Keratinocyte (primary cell): ENCODE measurements around the gene TBXAS1. TPM values are rescaled to one million over a fixed set of nuclear protein-coding genes. Genes with fewer than 3 reads are reported as not detected.

Source experiments
- DNase-seq: peaks from one replicate; pipeline ENCODE4 v3.0.0-alpha.2; 2011; ENCODE audit warnings: low read depth, missing footprints, low spot score
- FAIRE-seq: peaks from 2 replicates; lab custom pipeline; 2011; peaks lifted over from hg19 to GRCh38; lab: Jason Lieb, UNC
- H2AFZ ChIP-seq: 2 replicates; pipeline ENCODE4 v1.6.0; 2012; ENCODE audit warnings: low read length, control low read depth, inconsistent platforms; ENCODE audit not compliant: control insufficient read depth
- H3K27ac ChIP-seq: 2 replicates; pipeline ENCODE4 v1.5.1; 2011; ENCODE audit warnings: low read length; ENCODE audit not compliant: control insufficient read depth, insufficient read depth
- H3K27me3 ChIP-seq: 3 replicates; pipeline ENCODE4 v1.6.0; 2011; ENCODE audit warnings: low read length; ENCODE audit not compliant: control insufficient read depth, insufficient read depth; ENCODE audit errors: extremely low read depth
- H3K36me3 ChIP-seq, 2 experiments: 2 replicates in 1 of 2; 3 replicates in 1 of 2; pipeline ENCODE4 v1.5.1; 2011; ENCODE audit warnings: low read length in 2 of 2, mild to moderate bottlenecking in 1 of 2; ENCODE audit not compliant: control insufficient read depth in 2 of 2, insufficient read depth in 2 of 2; ENCODE audit errors: extremely low read depth in 1 of 2
- H3K4me1 ChIP-seq: 3 replicates; pipeline ENCODE4 v1.5.1; 2011; ENCODE audit warnings: low read length; ENCODE audit not compliant: control insufficient read depth, insufficient read depth; ENCODE audit errors: extremely low read depth
- H3K4me2 ChIP-seq: 3 replicates; pipeline ENCODE4 v1.6.0; 2011; ENCODE audit warnings: low read depth, low read length; ENCODE audit not compliant: control insufficient read depth, insufficient read depth; ENCODE audit errors: extremely low read depth
- H3K4me3 ChIP-seq, 3 experiments: fragments of 200-600 bp in 1 of 3; sonication (generic) in 1 of 3; 2 replicates in 2 of 3; 3 replicates in 1 of 3; pipeline ENCODE4 v1.5.1; 2011 to 2016; ENCODE audit warnings: low read length in 3 of 3, mild to moderate bottlenecking in 3 of 3, control low read depth in 2 of 3, inconsistent platforms in 1 of 3, low read depth in 1 of 3, mixed read lengths in 1 of 3, mixed run types in 1 of 3, moderate library complexity in 1 of 3; ENCODE audit not compliant: control insufficient read depth in 2 of 3, insufficient read depth in 2 of 3; ENCODE audit errors: extremely low read depth in 1 of 3
- H3K79me2 ChIP-seq: 2 replicates; pipeline ENCODE4 v1.6.0; 2012; ENCODE audit warnings: low read length; ENCODE audit not compliant: control insufficient read depth, insufficient read depth
- H3K9ac ChIP-seq: 3 replicates; pipeline ENCODE4 v1.6.0; 2011; ENCODE audit warnings: low read length; ENCODE audit not compliant: control insufficient read depth, insufficient read depth; ENCODE audit errors: extremely low read depth
- H3K9me1 ChIP-seq: 3 replicates; pipeline ENCODE4 v1.6.0; 2011; ENCODE audit warnings: low read length; ENCODE audit not compliant: control insufficient read depth, insufficient read depth; ENCODE audit errors: extremely low read depth
- H3K9me3 ChIP-seq: 2 replicates; pipeline ENCODE4 v1.5.1; 2012; ENCODE audit warnings: low read depth, low read length; ENCODE audit not compliant: control insufficient read depth
- H4K20me1 ChIP-seq: 3 replicates; pipeline ENCODE4 v1.6.0; 2011; ENCODE audit warnings: low read length; ENCODE audit not compliant: control insufficient read depth, insufficient read depth; ENCODE audit errors: extremely low read depth
- EZH2 ChIP-seq: IDR thresholded peaks from one replicate; pipeline ENCODE4 v1.6.1; 2012; ENCODE audit warnings: inconsistent platforms, mild to moderate bottlenecking, low read length, moderate library complexity
- dilution Hi-C: fragments of 300-500 bp; cut with MboI; formaldehyde crosslinking; loops from one replicate; pipeline ENCODE4 v1.7.0; 2020; ENCODE audit warnings: low sequenced_read_pairs; ENCODE audit not compliant: extremely low pct_ligation_motif_present
- polyA plus RNA-seq, 5 experiments: library from polyadenylated mRNA; depleted of rRNA in 3 of 5; stranded (reverse) in 3 of 5; stranded (forward) in 1 of 5; unstranded in 1 of 5; fragments of >200 nt; gene quantifications; 1 replicate in 1 of 5; 2 replicates in 3 of 5; 3 replicates in 1 of 5; pipeline versions ENCODE4 v1.2.1 to v1.2.3, GENCODE V29; 2011 to 2012; ENCODE audit warnings: missing spikeins in 2 of 5, low read depth in 1 of 5, low replicate concordance in 1 of 5
- TF ChIP-seq, protein P1 (sequence below), 3 experiments: IDR thresholded peaks in 1 of 3; conservative IDR thresholded peaks in 1 of 3; optimal IDR thresholded peaks in 1 of 3; 2 replicates in 2 of 3; 3 replicates in 1 of 3; pipeline versions ENCODE3 to v1.5.1; 2011; ENCODE audit warnings: low read length in 3 of 3, mild to moderate bottlenecking in 3 of 3, moderate library complexity in 2 of 3, control low read depth in 1 of 3, inconsistent platforms in 1 of 3; ENCODE audit not compliant: insufficient read depth in 2 of 3; ENCODE audit errors: extremely low read depth in 1 of 3

TBXAS1 gene
- polyA plus RNA-seq, 1 donor (not counting 4 experiments of a cell fraction or from before 2014, with no cell fraction given), result 2.9 TPM

DNA sequence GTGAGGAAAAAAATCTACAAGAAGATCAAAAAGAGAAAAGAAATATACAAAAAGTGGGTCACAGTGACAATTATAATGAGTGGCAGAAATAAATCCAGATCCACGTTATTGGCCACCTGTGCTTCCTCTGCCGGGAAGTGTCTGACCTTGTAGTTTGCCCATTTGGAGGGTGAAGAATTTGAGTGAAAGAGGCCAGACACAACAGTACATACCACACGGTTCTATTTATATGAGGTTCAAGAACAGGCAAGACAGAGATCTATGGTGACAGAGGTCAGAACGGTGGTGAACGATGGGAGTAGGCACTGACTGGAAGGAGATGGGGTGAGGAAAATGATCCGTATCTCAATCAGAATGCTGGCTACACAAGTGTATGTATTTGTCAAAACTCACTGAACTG lies 216.6 kb downstream of the TBXAS1 start:
- Histone ChIP-seq H3K27me3 (no peaks in the 10 kb centered on the region), H3K4me1 (peaks cover 16% of the 10 kb centered on the region), H3K36me3 (peaks cover 8 to 11% of the 10 kb centered on the region in 2 experiments), H3K9ac (no peak overlapping the region), H3K4me2 (no peak overlapping the region), H3K4me3 (no peak overlapping the region), H3K27ac (no peak overlapping the region), H3K9me1 (peaks cover 3% of the 10 kb centered on the region), H2AFZ (no peak overlapping the region), H3K9me3 (no peaks in the 10 kb centered on the region), H4K20me1 (no peaks in the 10 kb centered on the region), H3K79me2 (peaks cover 11% of the 10 kb centered on the region)
- FAIRE-seq (no peak), DNase-seq (no peak)
- dilution Hi-C loops, result no loop called here
- TF ChIP-seq, protein P1, sequence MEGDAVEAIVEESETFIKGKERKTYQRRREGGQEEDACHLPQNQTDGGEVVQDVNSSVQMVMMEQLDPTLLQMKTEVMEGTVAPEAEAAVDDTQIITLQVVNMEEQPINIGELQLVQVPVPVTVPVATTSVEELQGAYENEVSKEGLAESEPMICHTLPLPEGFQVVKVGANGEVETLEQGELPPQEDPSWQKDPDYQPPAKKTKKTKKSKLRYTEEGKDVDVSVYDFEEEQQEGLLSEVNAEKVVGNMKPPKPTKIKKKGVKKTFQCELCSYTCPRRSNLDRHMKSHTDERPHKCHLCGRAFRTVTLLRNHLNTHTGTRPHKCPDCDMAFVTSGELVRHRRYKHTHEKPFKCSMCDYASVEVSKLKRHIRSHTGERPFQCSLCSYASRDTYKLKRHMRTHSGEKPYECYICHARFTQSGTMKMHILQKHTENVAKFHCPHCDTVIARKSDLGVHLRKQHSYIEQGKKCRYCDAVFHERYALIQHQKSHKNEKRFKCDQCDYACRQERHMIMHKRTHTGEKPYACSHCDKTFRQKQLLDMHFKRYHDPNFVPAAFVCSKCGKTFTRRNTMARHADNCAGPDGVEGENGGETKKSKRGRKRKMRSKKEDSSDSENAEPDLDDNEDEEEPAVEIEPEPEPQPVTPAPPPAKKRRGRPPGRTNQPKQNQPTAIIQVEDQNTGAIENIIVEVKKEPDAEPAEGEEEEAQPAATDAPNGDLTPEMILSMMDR (optimal IDR thresholded peaks at IDR 0.05 in 1 of 3, IDR thresholded peaks at IDR 0.05 in 1 of 3, conservative IDR thresholded peaks at IDR 0.05 in 1 of 3; ENCODE audit: extremely low read depth in 1 of 3, insufficient read depth in 2 of 3, low read length in 3 of 3), result no peak
- no peak for TF ChIP-seq EZH2

DNA sequence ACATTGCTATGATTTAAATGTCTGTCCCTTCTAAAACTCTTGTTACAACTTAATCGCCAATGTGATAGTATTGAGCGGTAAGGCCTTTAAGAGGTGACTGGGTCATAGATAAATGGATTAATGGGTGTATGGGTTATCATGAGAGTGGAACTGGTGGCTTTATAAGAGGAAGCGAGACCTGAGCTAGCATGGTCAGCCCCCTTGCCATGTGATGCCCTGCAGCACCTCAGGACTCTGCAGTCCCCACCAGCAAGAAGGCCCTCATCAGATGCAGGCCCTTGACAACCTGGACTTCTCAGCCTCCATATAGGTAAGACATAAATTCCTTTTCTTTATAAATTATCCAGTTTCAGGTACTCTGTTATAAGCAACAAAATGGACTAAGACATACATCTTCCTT lies 218.1 kb downstream of the TBXAS1 start:
- TF ChIP-seq EZH2, result no peak
- TF ChIP-seq, protein P1 (optimal IDR thresholded peaks at IDR 0.05 in 1 of 3, IDR thresholded peaks at IDR 0.05 in 1 of 3, conservative IDR thresholded peaks at IDR 0.05 in 1 of 3; ENCODE audit: extremely low read depth in 1 of 3, insufficient read depth in 2 of 3, low read length in 3 of 3), result no peak
- no peak for DNase-seq
- Histone ChIP-seq H4K20me1 (no peaks in the 10 kb centered on the region), H3K9me1 (peaks cover 3% of the 10 kb centered on the region), H3K27me3 (no peaks in the 10 kb centered on the region), H3K36me3 (peaks cover 6 to 11% of the 10 kb centered on the region in 2 experiments), H3K4me3 (no peak overlapping the region), H3K4me1 (peaks cover 16% of the 10 kb centered on the region), H3K27ac (no peak overlapping the region), H2AFZ (no peak overlapping the region), H3K79me2 (peaks cover 11% of the 10 kb centered on the region), H3K4me2 (no peak overlapping the region), H3K9me3 (no peaks in the 10 kb centered on the region), H3K9ac (no peak overlapping the region)
- dilution Hi-C loops, result no loop called here
- FAIRE-seq, result no peak
